ENCODE measurements around the gene NHEJ1. TPM values are rescaled to one million over a fixed set of nuclear protein-coding genes. Genes with fewer than 3 reads are reported as not detected.
A peak's percentile ranks its signal among the peaks of the same experiment; 100 is the strongest.

Gene NHEJ1
- total RNA-seq, 1 donor from 2014 or later: 13.0 TPM

DNA sequence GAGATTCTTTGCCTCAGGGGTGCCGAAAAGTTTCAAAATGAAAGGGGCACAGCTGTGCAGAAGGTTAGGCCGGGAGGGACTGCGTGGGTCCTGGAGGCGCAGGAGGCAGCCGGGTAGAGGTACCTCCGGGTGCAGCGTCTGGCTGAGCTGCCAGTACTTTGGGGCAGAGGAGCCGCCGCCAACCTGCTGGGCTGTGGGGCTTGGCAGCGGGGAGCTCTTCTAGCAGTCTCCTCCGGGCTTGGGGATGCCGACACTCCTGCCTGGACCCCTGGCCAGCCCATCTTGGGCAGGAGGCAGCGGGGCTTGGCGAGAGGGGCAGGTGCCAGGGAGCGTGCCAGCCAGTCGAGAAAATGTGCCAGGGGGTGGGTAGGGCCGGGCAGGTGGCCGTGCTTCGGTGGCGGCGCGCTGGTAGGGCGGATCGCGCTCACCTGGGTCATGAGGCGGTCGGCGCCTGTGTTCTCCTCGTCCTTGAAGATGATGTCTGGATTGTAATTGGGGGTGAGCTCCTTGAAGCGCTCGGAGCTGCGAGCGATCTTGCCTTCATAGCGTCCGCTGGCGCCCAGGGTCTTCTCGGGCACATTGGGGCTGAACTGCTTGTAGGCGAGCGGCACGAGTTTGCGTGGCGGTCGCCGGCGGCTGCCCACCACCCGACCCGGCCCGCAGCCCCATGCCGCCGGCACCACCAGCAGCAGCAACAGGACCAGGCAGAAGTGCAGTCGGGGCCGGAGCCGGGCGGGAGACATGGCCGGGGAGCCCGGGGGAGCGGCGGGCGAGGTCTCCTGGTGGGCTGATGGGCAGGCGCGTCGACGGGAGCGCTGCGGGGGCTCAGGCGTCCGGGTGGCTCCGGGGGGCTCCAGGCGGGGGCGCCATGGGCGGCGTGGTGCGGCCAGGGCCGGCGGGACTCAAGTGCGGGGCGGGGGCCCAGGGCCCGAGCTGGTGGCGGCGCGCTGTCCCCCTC is 100.6 kb downstream of the NHEJ1 start:
- no peak for DNase-seq
- intact Hi-C loops (cut with DNase I): loop anchor here (10.0 kb wide), 1 partner anchor 85 kb away; no protein-coding TSS in a partner anchor

DNA sequence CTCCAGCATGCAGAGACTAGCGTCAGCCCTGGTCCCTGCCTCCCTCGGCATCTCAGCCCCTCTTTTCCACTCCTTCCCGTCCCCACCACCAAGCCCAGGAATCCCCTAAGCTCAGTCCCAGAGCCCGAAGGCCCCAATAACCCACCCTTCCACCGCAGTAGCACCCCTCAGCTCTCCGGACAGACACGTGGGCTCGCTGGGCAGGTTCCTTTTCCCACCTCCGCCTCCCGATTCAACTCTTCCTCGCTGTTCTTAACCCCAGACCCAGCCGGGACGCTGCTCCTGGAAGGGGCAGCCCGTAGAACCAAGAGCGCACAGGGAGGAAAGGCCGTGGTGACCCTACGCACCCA is 101.3 kb downstream of the NHEJ1 start:
- Histone ChIP-seq H3K36me3 (no peaks in the 10 kb centered on the region), H3K9me3 (no peaks in the 10 kb centered on the region), H3K27ac (no peak overlapping the region), H3K4me3 (peak overlapping the region; percentile 46), H3K27me3 (ENCODE audit: low read depth) (peaks cover 59% of the 10 kb centered on the region), H3K4me1 (peaks cover 39% of the 10 kb centered on the region)
- intact Hi-C loops (cut with DNase I): loop anchor here (10.0 kb wide), 1 partner anchor 85 kb away; no protein-coding TSS in a partner anchor
- no peak for TF ChIP-seq CTCF (IDR thresholded peaks at IDR 0.05)
- DNase-seq (no peak), ATAC-seq (peak in 1 of 2 donors; percentile 5)

More for the DNA sequence above, 100.6 kb downstream of the NHEJ1 start:
- no peak overlapping the region for H3K27ac ChIP-seq
- peak in 1 of 2 donors; percentile 32 for ATAC-seq
- TF ChIP-seq CTCF (IDR thresholded peaks at IDR 0.05): no peak
- peak overlapping the region; percentile 46 for H3K4me3 ChIP-seq
- peaks cover 59% of the 10 kb centered on the region for H3K27me3 ChIP-seq (ENCODE audit: low read depth)
- no peaks in the 10 kb centered on the region for H3K36me3 ChIP-seq
- peaks cover 39% of the 10 kb centered on the region for H3K4me1 ChIP-seq
- no peaks in the 10 kb centered on the region for H3K9me3 ChIP-seq

DNA sequence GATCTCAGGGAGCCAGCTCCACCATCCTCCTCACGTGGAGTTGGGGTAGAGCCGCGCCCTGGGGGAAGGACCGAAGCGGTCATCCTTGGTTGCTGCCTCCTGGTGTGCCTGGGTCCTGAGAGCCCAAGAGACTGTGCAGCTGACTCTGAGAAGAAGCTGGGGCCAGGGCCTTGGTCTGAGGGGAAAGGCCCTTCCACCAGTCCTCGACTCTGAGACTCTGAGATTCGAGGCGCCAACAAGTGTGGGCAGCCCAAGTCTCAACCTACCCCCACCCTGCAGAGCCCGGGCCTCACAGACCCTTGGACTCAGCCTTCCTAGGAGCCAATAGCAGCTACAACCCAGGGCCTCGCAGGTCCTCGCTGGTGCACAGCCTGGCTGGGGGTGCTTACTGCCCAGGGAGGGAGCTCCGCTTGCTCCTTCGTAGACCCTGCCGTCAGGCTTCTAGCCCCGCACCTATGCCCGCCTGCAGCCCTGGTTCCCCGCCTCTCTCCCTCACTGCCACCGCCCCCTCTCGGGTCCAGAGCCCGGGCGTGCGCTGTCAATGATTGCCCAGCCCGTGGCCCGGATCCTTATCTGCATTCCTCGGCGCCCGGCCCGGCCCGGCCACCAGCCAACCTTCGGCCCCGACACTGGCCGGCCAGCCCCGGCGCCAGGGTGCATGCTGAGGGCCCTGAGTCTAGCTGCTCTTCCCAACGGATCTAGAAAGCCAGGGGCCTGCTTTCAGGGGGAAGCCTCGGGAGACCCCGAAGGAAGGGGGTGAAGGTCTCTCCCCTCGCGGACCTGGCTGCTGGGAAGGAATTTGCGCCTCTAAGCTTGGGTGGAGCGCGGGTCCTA is 101.9 kb downstream of the NHEJ1 start:
- ATAC-seq: peak; percentile 86 to 94
- Histone ChIP-seq H3K36me3 (no peaks in the 10 kb centered on the region), H3K27me3 (ENCODE audit: low read depth) (peaks cover 58% of the 10 kb centered on the region), H3K27ac (no peak overlapping the region), H3K4me1 (peaks cover 39% of the 10 kb centered on the region), H3K9me3 (no peaks in the 10 kb centered on the region), H3K4me3 (peak overlapping the region; percentile 46)
- peak; percentile 85 for DNase-seq
- intact Hi-C loops (cut with DNase I): loop anchor here (10.0 kb wide), 1 partner anchor 86 kb away; no protein-coding TSS in a partner anchor
- no peak for TF ChIP-seq CTCF (IDR thresholded peaks at IDR 0.05)

DNA sequence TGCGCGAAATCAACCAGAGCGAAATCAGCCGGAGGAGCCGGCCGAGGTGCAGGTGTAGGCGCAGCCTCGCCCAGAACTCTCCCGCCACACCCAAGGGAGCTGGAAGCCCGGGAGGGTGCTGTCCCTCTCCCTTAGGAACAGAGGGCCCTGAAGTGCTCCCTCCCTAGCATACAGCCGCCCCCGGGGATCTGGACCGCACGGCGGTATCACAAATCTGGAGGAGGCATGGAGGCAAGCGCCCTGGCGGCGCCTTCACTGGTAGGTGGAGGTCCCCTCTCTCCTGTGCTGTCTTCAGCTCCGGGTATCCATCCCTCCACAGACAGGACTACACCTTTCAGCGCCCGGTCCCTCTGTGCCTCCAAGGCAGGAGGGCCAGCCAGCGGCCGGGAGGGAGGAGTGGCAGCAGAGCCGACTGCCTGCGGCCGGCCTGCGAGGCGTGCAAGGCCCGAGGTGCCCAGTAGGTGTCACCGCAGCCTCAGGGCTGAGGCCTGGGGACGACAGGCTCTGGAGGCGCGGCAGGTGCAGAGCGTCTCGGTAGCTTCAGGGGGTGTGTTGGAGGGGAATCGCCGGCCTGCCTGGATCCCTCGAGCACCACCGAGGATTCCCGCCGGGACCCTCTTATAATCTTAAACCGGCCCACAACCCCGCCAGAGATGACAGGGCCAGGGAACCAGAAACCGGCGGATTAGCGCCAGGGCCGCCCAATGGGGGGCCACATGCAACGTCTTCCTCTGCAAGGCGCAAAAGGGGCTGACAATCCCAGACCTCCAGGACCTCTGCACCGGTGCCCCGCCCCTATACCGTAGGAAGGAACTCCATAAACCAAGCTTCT is 102.7 kb downstream of the NHEJ1 start:
- no peaks in the 10 kb centered on the region for H3K9me3 ChIP-seq
- H3K27ac ChIP-seq: no peak overlapping the region
- TF ChIP-seq CTCF (IDR thresholded peaks at IDR 0.05): peak; percentile 97
- peaks cover 39% of the 10 kb centered on the region for H3K4me1 ChIP-seq
- H3K4me3 ChIP-seq: peak overlapping the region; percentile 46
- H3K27me3 ChIP-seq (ENCODE audit: low read depth): peaks cover 55% of the 10 kb centered on the region
- ATAC-seq (peak; percentile 91 to 92), DNase-seq (peak; percentile 84)
- H3K36me3 ChIP-seq: no peaks in the 10 kb centered on the region
- intact Hi-C loops (cut with DNase I): loop anchor here (10.0 kb wide), 1 partner anchor 87 kb away; no protein-coding TSS in a partner anchor
